H1 (cell line): ENCODE measurements around the gene STRADB. TPM values are rescaled to one million over a fixed set of nuclear protein-coding genes. Genes with fewer than 3 reads are reported as not detected.

Source experiments
- CTCF ChIA-PET: fragments of 300-600 bp; sonication (Branson Sonifier 250); formaldehyde crosslinking; loops from one replicate; lab custom pipeline; 2021; ENCODE audit not compliant: partially characterized antibody; lab: Charles Lee
- POLR2A ChIA-PET: fragments of 300-600 bp; sonication (Branson Sonifier 250); formaldehyde crosslinking; loops from one replicate; lab custom pipeline; 2021; ENCODE audit warnings: inconsistent platforms; ENCODE audit not compliant: partially characterized antibody; lab: Charles Lee
- DNase-seq, 2 experiments: peaks; one replicate each; pipeline versions ENCODE4 v3.0.0 to v3.0.0-alpha.2; 2010 to 2022; ENCODE audit warnings: low spot score in 2 of 2, low read depth in 1 of 2, mixed read lengths in 1 of 2
- FAIRE-seq: peaks from 2 replicates; lab custom pipeline; 2011; peaks lifted over from hg19 to GRCh38; lab: Jason Lieb, UNC
- H2AFZ ChIP-seq: 2 replicates; pipeline ENCODE4 v1.8.1; 2012; ENCODE audit warnings: low read length, inconsistent platforms
- H2AK5ac ChIP-seq: 2 replicates; pipeline ENCODE4 v1.6.1; 2013; ENCODE audit warnings: low read depth, low read length
- H2BK120ac ChIP-seq: replicated peaks from 2 replicates; pipeline ENCODE3; 2013; ENCODE audit warnings: low read depth, low read length, inconsistent platforms
- H2BK12ac ChIP-seq: 2 replicates; pipeline ENCODE4 v1.6.1; 2013; ENCODE audit warnings: low read depth, low read length
- H2BK15ac ChIP-seq: 2 replicates; pipeline ENCODE4 v1.6.1; 2013; ENCODE audit warnings: low read length
- H2BK20ac ChIP-seq: 2 replicates; pipeline ENCODE4 v1.6.1; 2013; ENCODE audit warnings: low read length
- H2BK5ac ChIP-seq: 2 replicates; pipeline ENCODE4 v1.6.1; 2013; ENCODE audit warnings: low read depth, low read length
- H3K14ac ChIP-seq: 2 replicates; pipeline ENCODE4 v1.6.1; 2013; ENCODE audit warnings: inconsistent platforms; ENCODE audit not compliant: insufficient read length
- H3K18ac ChIP-seq: 2 replicates; pipeline ENCODE4 v1.6.1; 2013; ENCODE audit warnings: low read length; ENCODE audit errors: extremely low read depth
- H3K23ac ChIP-seq: 2 replicates; pipeline ENCODE4 v1.6.1; 2013; ENCODE audit warnings: inconsistent platforms; ENCODE audit not compliant: insufficient read length
- H3K23me2 ChIP-seq: 2 replicates; pipeline ENCODE4 v1.6.1; 2013; ENCODE audit warnings: low read depth, low read length
- H3K27ac ChIP-seq: 2 replicates; pipeline ENCODE4 v1.6.1; 2011; ENCODE audit warnings: low read depth, low read length, inconsistent platforms
- H3K27me3 ChIP-seq, 4 experiments: replicated peaks in 1 of 4; 1 replicate in 1 of 4; 2 replicates in 3 of 4; pipeline versions ENCODE4 v1.6.1 to v1.8.1; 2011 to 2013; ENCODE audit warnings: low read length in 3 of 4, mild to moderate bottlenecking in 3 of 4, inconsistent platforms in 2 of 4, mixed read lengths in 2 of 4, moderate library complexity in 1 of 4; ENCODE audit not compliant: control insufficient read depth in 3 of 4, insufficient read depth in 3 of 4; ENCODE audit errors: extremely low read depth in 1 of 4
- H3K36me3 ChIP-seq, 4 experiments: 2 replicates each; pipeline versions ENCODE4 v1.6.1 to v1.8.1; 2011 to 2013; ENCODE audit warnings: mild to moderate bottlenecking in 4 of 4, low read length in 3 of 4, moderate library complexity in 2 of 4, control low read depth in 1 of 4, inconsistent platforms in 1 of 4; ENCODE audit not compliant: insufficient read depth in 4 of 4, control insufficient read depth in 2 of 4
- H3K4ac ChIP-seq: replicated peaks from 2 replicates; pipeline ENCODE3; 2013; ENCODE audit warnings: low read length, low read depth, mixed read lengths, inconsistent platforms; ENCODE audit not compliant: insufficient read length
- H3K4me1 ChIP-seq, 4 experiments: replicated peaks in 1 of 4; 1 replicate in 1 of 4; 2 replicates in 3 of 4; pipeline versions ENCODE4 v1.6.1 to v1.8.1; 2011 to 2013; ENCODE audit warnings: low read length in 3 of 4, inconsistent platforms in 2 of 4, mixed read lengths in 1 of 4; ENCODE audit not compliant: insufficient read depth in 4 of 4, control insufficient read depth in 3 of 4
- H3K4me2 ChIP-seq, 2 experiments: 2 replicates each; pipeline versions ENCODE4 v1.6.1 to v1.8.1; 2011 to 2013; ENCODE audit warnings: low read depth in 2 of 2, low read length in 2 of 2, control low read depth in 1 of 2, inconsistent platforms in 1 of 2, mild to moderate bottlenecking in 1 of 2; ENCODE audit not compliant: insufficient read depth in 1 of 2
- H3K4me3 ChIP-seq, 4 experiments: fragments of 200-600, 300-600 bp in 1 of 4; sonication (generic), shearing (Covaris generic), sonication (Bioruptor Twin) in 1 of 4; 2 replicates each; pipeline versions ENCODE4 v1.5.1 to v1.8.1; 2011 to 2016; ENCODE audit warnings: low read length in 4 of 4, low read depth in 3 of 4, control low read depth in 2 of 4, inconsistent platforms in 2 of 4, mild to moderate bottlenecking in 2 of 4, mixed read lengths in 1 of 4, moderate library complexity in 1 of 4; ENCODE audit not compliant: insufficient read depth in 2 of 4; ENCODE audit errors: extremely low read depth in 1 of 4
- H3K56ac ChIP-seq: replicated peaks from 2 replicates; pipeline ENCODE3; 2013; ENCODE audit warnings: low read depth, mild to moderate bottlenecking, mixed read lengths, low read length, inconsistent platforms; ENCODE audit not compliant: insufficient read length
- H3K79me1 ChIP-seq: 2 replicates; pipeline ENCODE4 v1.6.1; 2013; ENCODE audit warnings: low read depth, low read length, control low read depth
- H3K79me2 ChIP-seq, 2 experiments: 2 replicates each; pipeline versions ENCODE4 v1.6.1 to v1.8.1; 2012 to 2013; ENCODE audit warnings: low read length in 2 of 2, mild to moderate bottlenecking in 2 of 2, inconsistent platforms in 1 of 2; ENCODE audit not compliant: insufficient read depth in 2 of 2, control insufficient read depth in 1 of 2
- H3K9ac ChIP-seq, 4 experiments: replicated peaks in 1 of 4; 1 replicate in 1 of 4; 2 replicates in 3 of 4; pipeline versions ENCODE4 v1.6.1 to v1.8.1; 2011 to 2013; ENCODE audit warnings: low read depth in 3 of 4, low read length in 3 of 4, control low read depth in 2 of 4, mild to moderate bottlenecking in 2 of 4, moderate library complexity in 2 of 4, inconsistent platforms in 1 of 4; ENCODE audit errors: extremely low read depth in 1 of 4
- H3K9me3 ChIP-seq, 2 experiments: 2 replicates each; pipeline versions ENCODE4 v1.6.1 to v1.8.1; 2012 to 2013; ENCODE audit warnings: mild to moderate bottlenecking in 2 of 2, moderate library complexity in 2 of 2, control low read depth in 1 of 2, inconsistent platforms in 1 of 2, low read depth in 1 of 2, low read length in 1 of 2, mixed read lengths in 1 of 2; ENCODE audit not compliant: insufficient read depth in 2 of 2
- H4K20me1 ChIP-seq, 2 experiments: replicated peaks in 1 of 2; 2 replicates each; pipeline versions ENCODE3 to v1.8.1; 2011 to 2013; ENCODE audit warnings: inconsistent platforms in 2 of 2, low read length in 2 of 2, mild to moderate bottlenecking in 1 of 2; ENCODE audit not compliant: insufficient read depth in 2 of 2, control insufficient read depth in 1 of 2
- H4K5ac ChIP-seq: 2 replicates; pipeline ENCODE4 v1.6.1; 2013; ENCODE audit warnings: low read length, low read depth, mixed read lengths, inconsistent platforms; ENCODE audit not compliant: insufficient read length
- H4K8ac ChIP-seq: 2 replicates; pipeline ENCODE4 v1.8.0; 2013; ENCODE audit warnings: mild to moderate bottlenecking, moderate library complexity, low read length, inconsistent platforms; ENCODE audit not compliant: insufficient read depth; ENCODE audit errors: extremely low read depth
- H4K91ac ChIP-seq: replicated peaks from 2 replicates; pipeline ENCODE3; 2013; ENCODE audit warnings: low read length, mixed read lengths, inconsistent platforms; ENCODE audit not compliant: insufficient read length
- HDAC2 ChIP-seq, 2 experiments: fragments of 300-600 bp in 1 of 2; sonication (generic) in 1 of 2; IDR thresholded peaks; 2 replicates each; pipeline ENCODE4 v1.6.1; 2011 to 2012; ENCODE audit warnings: low read depth in 2 of 2, low read length in 2 of 2, mild to moderate bottlenecking in 2 of 2, moderate library complexity in 2 of 2, borderline replicate concordance in 1 of 2, inconsistent platforms in 1 of 2
- KDM4A ChIP-seq: IDR thresholded peaks from one replicate; pipeline ENCODE4 v1.7.1; 2012; ENCODE audit warnings: low read depth, mild to moderate bottlenecking, moderate library complexity, low read length, inconsistent platforms; ENCODE audit not compliant: severe bottlenecking
- SP1 ChIP-seq: IDR thresholded peaks from 2 replicates; pipeline ENCODE4 v1.6.1; 2011; ENCODE audit warnings: low read depth, low read length
- TAF7 ChIP-seq: optimal IDR thresholded peaks from 2 replicates; pipeline ENCODE3; 2011; ENCODE audit warnings: low read depth, mild to moderate bottlenecking, inconsistent platforms, low read length, moderate library complexity, borderline replicate concordance
- WGBS, 2 experiments: shearing (Covaris generic) in 1 of 2; methylation state at CpG; one replicate each; pipeline versions ENCODE4 v1.1.6 to v1.1.7; 2013 to 2015; ENCODE audit warnings: low lambda C conversion rate in 2 of 2, mixed read lengths in 2 of 2, inconsistent platforms in 1 of 2, low coverage in 1 of 2, missing lambda C conversion rate in 1 of 2; ENCODE audit not compliant: insufficient replicate concordance in 2 of 2, insufficient coverage in 1 of 2, insufficient read length in 1 of 2; ENCODE audit errors: extremely low coverage in 1 of 2, missing lambda C conversion rate in 1 of 2; 5-methylcytosine and 5-hydroxymethylcytosine counted together
- polyA plus RNA-seq, 7 experiments: library from polyadenylated mRNA; depleted of rRNA in 3 of 7; stranded (reverse) in 5 of 7; unstranded in 2 of 7; fragments of >200 nt in 5 of 7; fragments of 200-250 nt in 2 of 7; gene quantifications; 1 replicate in 5 of 7; 2 replicates in 1 of 7; 4 replicates in 1 of 7; pipeline versions ENCODE4 v1.2.1 to v1.2.3, GENCODE V29; 2011 to 2013; ENCODE audit warnings: missing spikeins in 2 of 7, mixed read lengths in 2 of 7
- total RNA-seq: library from RNA; stranded (reverse); fragmentation: NEBNext Ultra II Directional; extraction: Animal tissue kit (Norgen Biotek cat#: 25700); gene quantifications from 2 replicates; pipeline ENCODE4 v1.2.1, GENCODE V29; 2021

The STRADB gene
- total and polyA plus RNA-seq, 2 of the 8 experiments (the other 6 are each of a cell fraction or from before 2014, with no cell fraction given), result 20.9 to 34.9 TPM

DNA sequence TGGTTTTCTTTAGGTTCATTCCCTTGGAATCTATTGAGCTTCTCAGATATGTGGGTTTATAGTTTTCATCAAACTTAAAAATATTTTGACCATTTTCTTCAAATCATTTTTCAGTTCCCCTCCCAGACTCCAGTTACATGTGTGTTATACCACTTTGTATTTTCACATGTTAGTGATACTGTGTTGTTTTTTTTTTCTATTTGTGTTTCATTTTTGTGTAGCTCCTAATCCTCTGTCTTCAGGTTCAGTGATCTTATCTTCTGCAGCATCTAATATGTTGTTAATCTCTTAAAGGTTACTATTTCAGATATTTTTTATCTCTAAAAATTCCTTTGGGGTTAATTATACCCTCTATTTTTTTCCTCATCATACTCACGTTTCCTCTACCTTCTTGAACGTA, 51.2 kb downstream of the STRADB start:
- Histone ChIP-seq H3K4ac (no peak overlapping the region), H3K27me3 (no peaks in the 10 kb centered on the region), H3K18ac (no peak overlapping the region), H2BK12ac (no peak overlapping the region), H3K56ac (no peak overlapping the region), H3K4me3 (no peak overlapping the region), H2BK5ac (no peak overlapping the region), H3K36me3 (no peaks in the 10 kb centered on the region), H2AK5ac (no peak overlapping the region), H3K23ac (no peak overlapping the region), H3K9me3 (0 out of 4 replicates have a peak, but pooled peaks cover 0 to 3% of the 10 kb centered on the region in 2 experiments), H3K79me2 (no peaks in the 10 kb centered on the region), H4K91ac (no peak overlapping the region), H2BK15ac (no peak overlapping the region), H3K23me2 (no peaks in the 10 kb centered on the region), H3K4me1 (no peaks in the 10 kb centered on the region), H4K5ac (no peak overlapping the region), H3K27ac (no peak overlapping the region), H4K20me1 (no peaks in the 10 kb centered on the region), H2BK20ac (no peak overlapping the region), H4K8ac (no peak overlapping the region), H3K4me2 (no peak overlapping the region), H2BK120ac (no peak overlapping the region), H2AFZ (no peak overlapping the region), H3K79me1 (no peaks in the 10 kb centered on the region), H3K9ac (no peak overlapping the region), H3K14ac (no peak overlapping the region)
- TF ChIP-seq KDM4A, result no peak
- no peak for TF ChIP-seq TAF7
- TF ChIP-seq SP1, result no peak
- no peak for TF ChIP-seq HDAC2 (IDR thresholded peaks at IDR 0.05; ENCODE audit: borderline replicate concordance in 1 of 2, low read depth in 2 of 2, low read length in 2 of 2)
- whole genome bisulfite sequencing, 2 experiments, result 85 to 100% methylated on average over 2 of the region's 2 CpGs
- DNase-seq, result no peak
- FAIRE-seq, result no peak
- ChIA-PET POLR2A (no interaction called here), CTCF (interaction anchor here (0.7 kb wide), 1 partner anchor 88 kb away, joined by 3 read pairs; no protein-coding TSS in a partner anchor)
